Memory B cell (primary cell): ENCODE results near the gene SYNPO2.

Experiments used
- ATAC-seq: fragments of 150-1000 bp; cut with Tn5 transposase; 2 replicates; pipeline ENCODE4 v1.10.0; 2021; ENCODE audit warnings: low read depth, mild to moderate bottlenecking, moderate library complexity
- DNase-seq, 2 donors: peaks; one replicate each; pipeline ENCODE4 v3.0.0; 2022; ENCODE audit warnings: low spot score in 2 of 2
- H3K27ac Mint-ChIP-seq: one replicate; pipeline ENCODE4 v1.8.0; 2022; ENCODE audit warnings: mild to moderate bottlenecking, moderate library complexity, mixed read lengths
- H3K27me3 Mint-ChIP-seq: one replicate; pipeline ENCODE4 v1.8.0; 2022; ENCODE audit warnings: mixed read lengths
- H3K36me3 Mint-ChIP-seq: one replicate; pipeline ENCODE4 v1.8.0; 2022; ENCODE audit warnings: mild to moderate bottlenecking, mixed read lengths
- H3K4me1 Mint-ChIP-seq: one replicate; pipeline ENCODE4 v1.8.0; 2022; ENCODE audit warnings: mixed read lengths
- H3K4me3 Mint-ChIP-seq: one replicate; pipeline ENCODE4 v1.8.0; 2022; ENCODE audit warnings: mild to moderate bottlenecking, moderate library complexity, mixed read lengths
- H3K9me3 Mint-ChIP-seq: one replicate; pipeline ENCODE4 v1.8.0; 2022; ENCODE audit warnings: mixed read lengths

SYNPO2 gene

DNA sequence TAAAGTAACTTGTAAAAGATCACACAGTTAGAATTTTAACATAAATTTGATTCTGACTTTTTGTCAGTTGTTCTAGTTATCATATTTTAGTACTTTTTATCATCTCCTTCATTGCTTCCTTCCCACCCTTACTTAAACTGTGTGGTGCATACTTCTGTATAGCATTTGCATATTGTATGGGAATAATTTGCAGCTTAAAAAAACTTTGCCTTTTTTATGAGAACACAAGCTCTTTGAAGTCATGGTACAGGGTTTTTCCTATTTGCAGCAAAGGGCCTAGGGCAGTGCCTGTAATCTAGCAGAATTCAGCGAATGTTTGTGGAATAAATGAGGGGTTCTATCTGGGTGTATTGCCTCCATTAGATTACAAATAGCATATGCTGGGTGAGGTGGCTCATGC is 41.6 kb downstream of the SYNPO2 start:
- H3K36me3 Mint-ChIP-seq: no peaks in the 10 kb centered on the region
- ATAC-seq: no peak
- no peak overlapping the region for H3K27ac Mint-ChIP-seq
- no peak overlapping the region for H3K4me3 Mint-ChIP-seq
- no peaks in the 10 kb centered on the region for H3K27me3 Mint-ChIP-seq
- no peaks in the 10 kb centered on the region for H3K4me1 Mint-ChIP-seq
- H3K9me3 Mint-ChIP-seq: no peaks in the 10 kb centered on the region
- DNase-seq: no peak

- Mint-ChIP-seq H3K4me3 (no peak overlapping the region), H3K9me3 (no peaks in the 10 kb centered on the region), H3K27me3 (no peaks in the 10 kb centered on the region), H3K4me1 (no peaks in the 10 kb centered on the region), H3K27ac (no peak overlapping the region), H3K36me3 (no peaks in the 10 kb centered on the region)
- ATAC-seq (no peak), DNase-seq (no peak)
Observed at GRCh38 chr4:118931786-118932185, 43.1 kb downstream of the SYNPO2 start.

- H3K27ac Mint-ChIP-seq: no peak overlapping the region
- ATAC-seq (no peak), DNase-seq (no peak)
- H3K36me3 Mint-ChIP-seq: no peaks in the 10 kb centered on the region
- H3K4me1 Mint-ChIP-seq: no peaks in the 10 kb centered on the region
- no peaks in the 10 kb centered on the region for H3K9me3 Mint-ChIP-seq
- H3K27me3 Mint-ChIP-seq: peaks cover 3% of the 10 kb centered on the region
- no peak overlapping the region for H3K4me3 Mint-ChIP-seq
Observed at GRCh38 chr4:118935819-118936218, 47.2 kb downstream of the SYNPO2 start.

GRCh38 chr4:118936406-118936805 is 47.8 kb downstream of the SYNPO2 start:
- DNase-seq (no peak), ATAC-seq (no peak)
- Mint-ChIP-seq H3K4me1 (no peaks in the 10 kb centered on the region), H3K27me3 (peaks cover 8% of the 10 kb centered on the region), H3K27ac (no peak overlapping the region), H3K9me3 (no peaks in the 10 kb centered on the region), H3K36me3 (no peaks in the 10 kb centered on the region), H3K4me3 (no peak overlapping the region)

- H3K9me3 Mint-ChIP-seq: no peaks in the 10 kb centered on the region
- DNase-seq (no peak), ATAC-seq (no peak)
- H3K4me1 Mint-ChIP-seq: no peaks in the 10 kb centered on the region
- peaks cover 8% of the 10 kb centered on the region for H3K27me3 Mint-ChIP-seq
- H3K27ac Mint-ChIP-seq: no peak overlapping the region
- H3K36me3 Mint-ChIP-seq: no peaks in the 10 kb centered on the region
- no peak overlapping the region for H3K4me3 Mint-ChIP-seq
Observed at GRCh38 chr4:118939169-118939783, 50.6 kb downstream of the SYNPO2 start.

- DNase-seq (no peak), ATAC-seq (no peak)
- H3K27me3 Mint-ChIP-seq: peaks cover 8% of the 10 kb centered on the region
- H3K36me3 Mint-ChIP-seq: no peaks in the 10 kb centered on the region
- no peaks in the 10 kb centered on the region for H3K4me1 Mint-ChIP-seq
- no peak overlapping the region for H3K4me3 Mint-ChIP-seq
- H3K9me3 Mint-ChIP-seq: no peaks in the 10 kb centered on the region
- H3K27ac Mint-ChIP-seq: no peak overlapping the region
Observed at GRCh38 chr4:118941149-118941548, 52.5 kb downstream of the SYNPO2 start.

DNA sequence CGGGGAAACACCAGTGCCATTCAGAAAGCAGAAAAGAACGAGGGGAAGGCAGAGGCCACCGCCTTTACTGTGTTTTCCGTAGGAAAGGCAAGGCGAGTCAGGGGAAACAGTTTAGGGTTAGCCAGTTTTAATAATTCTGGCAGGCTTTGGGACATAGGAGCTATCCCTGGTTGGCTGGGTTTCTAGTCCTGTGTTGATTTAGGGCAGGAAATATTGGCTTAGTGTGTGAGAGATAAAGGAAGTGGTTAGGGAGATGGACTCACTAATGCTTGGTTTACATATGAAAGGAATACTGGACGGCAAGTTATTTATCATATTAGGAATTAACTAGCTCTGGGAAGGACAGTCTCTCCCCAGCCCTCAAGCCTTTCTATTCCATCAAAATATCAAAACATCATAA is 53.1 kb downstream of the SYNPO2 start:
- ATAC-seq (no peak), DNase-seq (no peak)
- peaks cover 8% of the 10 kb centered on the region for H3K27me3 Mint-ChIP-seq
- no peaks in the 10 kb centered on the region for H3K9me3 Mint-ChIP-seq
- no peaks in the 10 kb centered on the region for H3K36me3 Mint-ChIP-seq
- no peak overlapping the region for H3K4me3 Mint-ChIP-seq
- no peaks in the 10 kb centered on the region for H3K4me1 Mint-ChIP-seq
- no peak overlapping the region for H3K27ac Mint-ChIP-seq

DNA sequence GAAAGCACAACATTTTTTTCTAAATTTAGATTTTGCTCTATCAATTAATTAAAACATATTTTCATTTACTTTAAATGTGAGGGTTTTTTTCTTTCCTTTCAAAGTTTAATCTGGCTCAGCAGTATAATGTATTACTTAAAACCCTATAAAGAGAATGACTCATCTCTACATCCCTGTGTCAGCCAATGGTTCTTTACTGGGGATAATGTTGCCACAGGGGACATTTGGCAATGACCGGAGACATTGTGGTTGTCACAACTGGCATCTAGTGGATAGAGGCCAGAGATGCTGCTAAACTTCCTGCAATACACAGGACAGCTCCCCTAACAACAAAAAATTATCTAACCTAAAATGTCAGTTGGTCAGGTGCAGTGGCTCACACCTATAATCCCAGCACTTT is 53.8 kb downstream of the SYNPO2 start:
- Mint-ChIP-seq H3K9me3 (no peaks in the 10 kb centered on the region), H3K4me3 (no peak overlapping the region), H3K4me1 (no peaks in the 10 kb centered on the region), H3K36me3 (no peaks in the 10 kb centered on the region), H3K27ac (no peak overlapping the region), H3K27me3 (peaks cover 8% of the 10 kb centered on the region)
- ATAC-seq (no peak), DNase-seq (no peak)

GRCh38 chr4:118947095-118947494 is 58.4 kb downstream of the SYNPO2 start:
- Mint-ChIP-seq H3K27me3 (peaks cover 2% of the 10 kb centered on the region), H3K27ac (no peak overlapping the region), H3K4me3 (no peak overlapping the region), H3K4me1 (no peaks in the 10 kb centered on the region), H3K36me3 (no peaks in the 10 kb centered on the region), H3K9me3 (no peaks in the 10 kb centered on the region)
- ATAC-seq (no peak), DNase-seq (no peak)

- H3K27ac Mint-ChIP-seq: no peak overlapping the region
- H3K9me3 Mint-ChIP-seq: no peaks in the 10 kb centered on the region
- no peaks in the 10 kb centered on the region for H3K36me3 Mint-ChIP-seq
- peaks cover 2% of the 10 kb centered on the region for H3K27me3 Mint-ChIP-seq
- DNase-seq: no peak
- H3K4me1 Mint-ChIP-seq: no peaks in the 10 kb centered on the region
- no peak for ATAC-seq
- H3K4me3 Mint-ChIP-seq: no peak overlapping the region
Observed at GRCh38 chr4:118948545-118949144, 60.0 kb downstream of the SYNPO2 start.

DNA sequence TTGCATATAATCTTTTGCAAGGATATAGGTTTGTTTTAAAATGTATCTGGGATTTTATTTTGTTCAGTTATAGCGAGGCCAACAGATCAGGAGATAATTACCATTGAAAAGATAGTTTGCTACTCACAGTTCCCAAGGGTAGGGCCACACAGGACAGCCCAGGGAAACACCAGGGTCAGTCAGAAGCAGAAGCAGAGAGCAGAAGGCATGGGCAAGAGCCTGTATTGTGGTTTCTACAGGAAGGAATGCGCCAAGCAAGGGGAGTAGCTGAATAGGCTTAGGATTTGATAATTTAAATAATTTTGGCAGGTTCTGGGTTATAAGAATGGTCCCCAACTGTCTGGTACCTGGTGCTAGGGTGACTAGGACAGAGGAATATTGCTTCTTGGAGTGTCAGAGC is 61.6 kb downstream of the SYNPO2 start:
- Mint-ChIP-seq H3K9me3 (no peaks in the 10 kb centered on the region), H3K27ac (no peak overlapping the region), H3K4me1 (no peaks in the 10 kb centered on the region), H3K36me3 (no peaks in the 10 kb centered on the region), H3K4me3 (no peak overlapping the region), H3K27me3 (peaks cover 2% of the 10 kb centered on the region)
- DNase-seq: no peak
- ATAC-seq: no peak

DNA sequence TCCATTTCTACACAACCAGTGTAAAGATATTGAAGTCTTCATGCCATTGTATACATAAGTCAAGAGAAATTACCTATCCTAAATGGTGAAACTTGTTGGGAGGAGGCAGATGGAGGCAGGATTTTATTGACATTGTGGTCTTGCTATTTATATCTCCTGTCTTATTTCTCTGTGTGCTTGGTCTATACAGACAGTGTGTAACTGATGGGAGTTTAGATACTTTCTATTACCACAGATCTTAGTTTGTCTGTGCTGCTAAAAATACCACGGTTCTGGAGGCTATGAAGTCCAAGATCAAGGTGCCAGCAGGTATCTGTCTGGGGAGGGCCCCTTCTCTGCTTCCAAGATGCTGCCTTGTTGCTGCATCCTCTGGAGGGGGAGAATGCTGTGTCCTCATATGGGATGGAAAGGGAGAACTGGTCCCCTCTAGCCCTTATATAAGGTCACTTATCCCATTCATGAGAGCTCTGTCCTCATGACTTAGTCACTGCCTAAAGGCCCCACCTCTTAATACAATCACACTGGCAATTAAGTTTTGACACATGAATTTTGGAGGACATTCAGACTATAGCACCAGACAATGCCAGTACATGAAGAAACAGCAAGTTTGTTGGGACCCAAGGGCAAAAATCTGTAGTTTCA is 62.4 kb downstream of the SYNPO2 start:
- Mint-ChIP-seq H3K4me3 (no peak overlapping the region), H3K9me3 (no peaks in the 10 kb centered on the region), H3K27me3 (peaks cover 3% of the 10 kb centered on the region), H3K4me1 (no peaks in the 10 kb centered on the region), H3K36me3 (no peaks in the 10 kb centered on the region), H3K27ac (no peak overlapping the region)
- no peak for DNase-seq
- no peak for ATAC-seq

- Mint-ChIP-seq H3K9me3 (no peaks in the 10 kb centered on the region), H3K36me3 (no peaks in the 10 kb centered on the region), H3K4me1 (no peaks in the 10 kb centered on the region), H3K27ac (no peak overlapping the region), H3K27me3 (peaks cover 2% of the 10 kb centered on the region), H3K4me3 (no peak overlapping the region)
- DNase-seq (no peak), ATAC-seq (no peak)
Observed at GRCh38 chr4:118953276-118953675, 64.6 kb downstream of the SYNPO2 start.

- Mint-ChIP-seq H3K27me3 (peaks cover 2% of the 10 kb centered on the region), H3K4me3 (no peak overlapping the region), H3K4me1 (no peaks in the 10 kb centered on the region), H3K9me3 (no peaks in the 10 kb centered on the region), H3K27ac (no peak overlapping the region), H3K36me3 (no peaks in the 10 kb centered on the region)
- ATAC-seq: no peak
- DNase-seq: no peak
Observed at GRCh38 chr4:118954246-118954645, 65.6 kb downstream of the SYNPO2 start.

DNA sequence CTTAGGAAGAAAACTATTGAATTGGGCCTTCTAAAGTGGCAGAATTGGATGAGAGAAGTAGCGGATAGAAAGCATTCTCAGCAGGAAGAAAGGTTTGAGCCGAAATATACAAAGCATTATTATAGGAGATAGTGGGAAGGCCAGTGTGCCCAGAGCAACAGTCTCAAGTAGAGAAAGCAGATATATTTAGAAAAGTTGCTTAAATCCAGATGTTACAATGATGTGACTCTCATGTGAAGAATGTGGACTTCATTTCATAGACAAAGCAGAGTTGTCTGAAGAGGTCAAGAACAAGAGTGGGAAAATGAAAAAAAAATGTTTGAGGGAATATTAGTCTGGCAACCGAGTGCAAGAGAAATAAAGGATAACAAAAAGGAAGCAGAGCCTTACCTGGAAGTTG is 66.9 kb downstream of the SYNPO2 start:
- H3K27ac Mint-ChIP-seq: no peak overlapping the region
- H3K27me3 Mint-ChIP-seq: peaks cover 2% of the 10 kb centered on the region
- H3K4me3 Mint-ChIP-seq: no peak overlapping the region
- no peaks in the 10 kb centered on the region for H3K4me1 Mint-ChIP-seq
- no peaks in the 10 kb centered on the region for H3K9me3 Mint-ChIP-seq
- H3K36me3 Mint-ChIP-seq: no peaks in the 10 kb centered on the region
- DNase-seq (no peak), ATAC-seq (no peak)
